Uterus (tissue), 4 donors: Measurements from ENCODE around the gene PRPH2. TPM values are rescaled to one million over a fixed set of nuclear protein-coding genes. Genes with fewer than 3 reads are reported as not detected.

Experiments used
- DNase-seq, 2 donors: peaks; one replicate each; pipeline ENCODE4 v3.0.0-alpha.2; 2019 to 2020
- H3K27ac ChIP-seq, 2 donors: fragments of 200-600 bp; sonication (generic); 1 replicate in 1 of 2; 2 replicates in 1 of 2; pipeline ENCODE4 v1.5.1; 2016 to 2018
- H3K27me3 ChIP-seq, 2 donors: fragments of 200-600 bp; sonication (generic); one replicate each; pipeline ENCODE4 v1.5.1; 2018 to 2019; ENCODE audit warnings: control low read depth in 1 of 2
- H3K36me3 ChIP-seq, 2 donors: fragments of 200-600 bp; sonication (generic); one replicate each; pipeline ENCODE4 v1.5.1; 2019; ENCODE audit warnings: control low read depth in 1 of 2
- H3K4me1 ChIP-seq, 2 donors: fragments of 200-600 bp; sonication (generic); one replicate each; pipeline ENCODE4 v1.5.1; 2018 to 2019; ENCODE audit warnings: control low read depth in 1 of 2
- H3K4me3 ChIP-seq, 2 donors: fragments of 200-600 bp; sonication (generic); 1 replicate in 1 of 2; 2 replicates in 1 of 2; pipeline ENCODE4 v1.5.1; 2018 to 2019; ENCODE audit warnings: mild to moderate bottlenecking in 1 of 2
- H3K9me3 ChIP-seq, 2 donors: fragments of 200-600 bp; sonication (generic); one replicate each; pipeline ENCODE4 v1.5.1; 2019; ENCODE audit warnings: control low read depth in 1 of 2
- CTCF ChIP-seq, 4 experiments: fragments of 200-600 bp in 2 of 4; fragments of 450-650 bp in 2 of 4; sonication (generic) in 2 of 4; IDR thresholded peaks; one replicate each; pipeline ENCODE4 v1.5.1; 2016 to 2019; ENCODE audit warnings: antibody characterized with exemption in 4 of 4, mild to moderate bottlenecking in 2 of 4, moderate library complexity in 1 of 4
- POLR2A ChIP-seq, 2 donors: fragments of 450-650 bp; IDR thresholded peaks; one replicate each; pipeline ENCODE4 v1.6.1; 2016; ENCODE audit warnings: antibody characterized with exemption in 2 of 2, mild to moderate bottlenecking in 1 of 2, moderate library complexity in 1 of 2
- intact Hi-C: fragments of 100-400 bp; cut with DNase I; formaldehyde crosslinking; loops from one replicate; pipeline ENCODE4 v1.15.1; 2023; ENCODE audit warnings: low total_unique reads
- small RNA-seq: library from RNA; depleted of rRNA; stranded (forward); fragments of <200 nt; gene quantifications from one replicate; pipeline ENCODE3, GENCODE V24; 2016
- total RNA-seq, 4 donors: library from RNA; depleted of rRNA in 3 of 4; stranded (reverse); fragments of >200 nt in 3 of 4; gene quantifications; one replicate each; pipeline versions ENCODE4 v1.1.0 to v1.2.4, GENCODE V29; 2014 to 2023
- donor health status: DM: yes; HTN: yes; CAD: no.

Gene PRPH2
- total RNA-seq, 4 donors from 2014 or later: 2.0 to 7.0 (median 5.8) TPM; not detected in 1

GRCh38 chr6:42659806-42660205 lies 62.6 kb downstream of the PRPH2 start:
- intact Hi-C loops: loop anchor here (2.0 kb wide), 1 partner anchor 67 kb away; no protein-coding TSS in a partner anchor
- Histone ChIP-seq H3K27ac (no peak overlapping the region), H3K9me3 (no peaks in the 10 kb centered on the region), H3K4me3 (no peak overlapping the region), H3K27me3 (no peaks in the 10 kb centered on the region), H3K4me1 (no peaks in the 10 kb centered on the region), H3K36me3 (no peaks in the 10 kb centered on the region)
- TF ChIP-seq CTCF (IDR thresholded peaks at IDR 0.05): no peak
- TF ChIP-seq POLR2A (IDR thresholded peaks at IDR 0.05): no peak
- DNase-seq: no peak

GRCh38 chr6:42653851-42654250 lies 68.5 kb downstream of the PRPH2 start:
- no peak for DNase-seq
- intact Hi-C loops: no loop called here
- H3K27me3 ChIP-seq: no peaks in the 10 kb centered on the region
- H3K9me3 ChIP-seq: no peaks in the 10 kb centered on the region
- no peak overlapping the region for H3K27ac ChIP-seq
- no peaks in the 10 kb centered on the region for H3K36me3 ChIP-seq
- TF ChIP-seq CTCF (IDR thresholded peaks at IDR 0.05): no peak
- no peak for TF ChIP-seq POLR2A (IDR thresholded peaks at IDR 0.05)
- H3K4me1 ChIP-seq: no peaks in the 10 kb centered on the region
- no peak overlapping the region for H3K4me3 ChIP-seq

GRCh38 chr6:42652024-42652746 lies 70.2 kb downstream of the PRPH2 start:
- Histone ChIP-seq H3K27me3 (no peaks in the 10 kb centered on the region), H3K9me3 (no peaks in the 10 kb centered on the region), H3K36me3 (no peaks in the 10 kb centered on the region), H3K4me1 (no peaks in the 10 kb centered on the region), H3K27ac (no peak overlapping the region), H3K4me3 (no peak overlapping the region)
- TF ChIP-seq POLR2A (IDR thresholded peaks at IDR 0.05) (no peak), CTCF (IDR thresholded peaks at IDR 0.05) (no peak)
- no peak for DNase-seq
- intact Hi-C loops: no loop called here

Small RNAs within 50 kb of the gene (small RNA-seq; reads per million reads assigned to genes)
- not detected for gene RNU6-890P

Other genes starting within 250 kb of the PRPH2 start
- gene UBR2, start 158.6 kb downstream of the PRPH2 start, total RNA-seq: 10 to 100 TPM; 13.2 to 44.2 (median 29.5) TPM
- gene TBCC, start 23.5 kb upstream of the PRPH2 start, total RNA-seq: 10 to 100 TPM in 3 of 4 donors, 1 to 10 TPM in 1; 7.9 to 48.7 (median 14.6) TPM
- 10 to 100 TPM in 3 of 4 donors, 1 to 10 TPM in 1; 7.4 to 35.3 (median 18.2) TPM for gene BICRAL, start 59.5 kb upstream of the PRPH2 start, total RNA-seq
- gene RPL7L1, start 157.0 kb upstream of the PRPH2 start, total RNA-seq: 100 to 1,000 TPM in 1 of 4 donors, 10 to 100 TPM in 3; 62.9 to 123 (median 82.1) TPM
- 1 to 10 TPM in 1 of 4 donors, not detected in 3; 2.0 TPM for gene PTCRA, start 193.5 kb upstream of the PRPH2 start, total RNA-seq
- gene CNPY3, start 206.9 kb upstream of the PRPH2 start, total RNA-seq: 100 to 1,000 TPM in 1 of 4 donors, 10 to 100 TPM in 3; 23.2 to 130 (median 39.1) TPM
- gene GNMT, start 238.2 kb upstream of the PRPH2 start, total RNA-seq: 1 to 10 TPM in 1 of 4 donors, not detected in 3; 1.7 TPM